CD4-positive, alpha-beta T cell treated with Interleukin-17A for 1 hour (primary cell): ENCODE measurements around the gene NSD2.
A peak's percentile ranks its signal among the peaks of the same experiment; 100 is the strongest.
"Not testable (repeated sequence)": the region's sequence is repeated elsewhere in the genome, so short reads cannot be mapped to it uniquely, and the experiment has no call there.

Experiments
- DNase-seq: peaks from one replicate; pipeline ENCODE4 v3.0.0-alpha.2; 2020

The NSD2 gene

GRCh38 chr4:1899149-1900086 is 28.2 kb downstream of the NSD2 start:
- DNase-seq: peak; percentile 84

GRCh38 chr4:1900087-1900433 is 28.9 kb downstream of the NSD2 start:
- DNase-seq: no peak

- no peak for DNase-seq
These were observed 29.4 kb downstream of the NSD2 start for GRCh38 chr4:1900624-1901023.

GRCh38 chr4:1901127-1901526 is 29.9 kb downstream of the NSD2 start:
- DNase-seq: no peak

GRCh38 chr4:1902243-1902642 is 31.1 kb downstream of the NSD2 start:
- no peak for DNase-seq

GRCh38 chr4:1903035-1903434 is 31.8 kb downstream of the NSD2 start:
- no peak for DNase-seq

- DNase-seq: no peak
These were observed 32.8 kb downstream of the NSD2 start for GRCh38 chr4:1904042-1904441.

- DNase-seq: no peak
These were observed 36.8 kb downstream of the NSD2 start for GRCh38 chr4:1907848-1908525.

- DNase-seq: not testable (repeated sequence)
These were observed 38.5 kb downstream of the NSD2 start for GRCh38 chr4:1909696-1910095.

GRCh38 chr4:1910643-1911042 is 39.5 kb downstream of the NSD2 start:
- DNase-seq: peak; percentile 26

GRCh38 chr4:1911316-1911715 is 40.1 kb downstream of the NSD2 start:
- not testable (repeated sequence) for DNase-seq

GRCh38 chr4:1922821-1923220 is 51.6 kb downstream of the NSD2 start:
- no peak for DNase-seq

GRCh38 chr4:1927675-1928074 is 56.5 kb downstream of the NSD2 start:
- DNase-seq: no peak

GRCh38 chr4:1928356-1929239 is 57.4 kb downstream of the NSD2 start:
- peak; percentile 12 for DNase-seq

- DNase-seq: no peak
These were observed 61.5 kb downstream of the NSD2 start for GRCh38 chr4:1932736-1933135.

- no peak for DNase-seq
These were observed 62.5 kb downstream of the NSD2 start for GRCh38 chr4:1933700-1934099.

GRCh38 chr4:1937550-1937949 is 66.4 kb downstream of the NSD2 start:
- DNase-seq: no peak

- DNase-seq: no peak
These were observed 66.8 kb downstream of the NSD2 start for GRCh38 chr4:1938027-1938426.

- no peak for DNase-seq
These were observed 68.7 kb downstream of the NSD2 start for GRCh38 chr4:1939664-1940509.

GRCh38 chr4:1940566-1940965 is 69.4 kb downstream of the NSD2 start:
- DNase-seq: no peak

GRCh38 chr4:1943928-1944327 is 72.7 kb downstream of the NSD2 start:
- no peak for DNase-seq
